OCI-LY7 (cell line): Measurements from ENCODE around the gene ZKSCAN4.

Source experiments
- CTCF ChIP-seq: fragments of 200-600 bp; sonication (generic); conservative IDR thresholded peaks from 2 replicates; pipeline ENCODE4 v1.5.1; 2014; ENCODE audit warnings: mild to moderate bottlenecking, antibody characterized with exemption, low read length, moderate library complexity, mixed read lengths
- EZH2phosphoT487 ChIP-seq: fragments of 200-600 bp; sonication (generic); IDR thresholded peaks from 2 replicates; pipeline ENCODE4 v1.6.1; 2018; ENCODE audit warnings: low read depth, borderline replicate concordance, mild to moderate bottlenecking, mixed run types, antibody characterized with exemption, low read length, moderate library complexity, mixed read lengths

GRCh38 chr6:28239636-28240035 is 12.4 kb downstream of the ZKSCAN4 start:
- TF ChIP-seq CTCF = no peak
- TF ChIP-seq EZH2phosphoT487 = no peak
